ENCODE results near the gene DUS1L. TPM values are rescaled to one million over a fixed set of nuclear protein-coding genes. Genes with fewer than 3 reads are reported as not detected.

DUS1L gene
- total RNA-seq, 1 donor from 2014 or later, result 35.6 TPM

DNA sequence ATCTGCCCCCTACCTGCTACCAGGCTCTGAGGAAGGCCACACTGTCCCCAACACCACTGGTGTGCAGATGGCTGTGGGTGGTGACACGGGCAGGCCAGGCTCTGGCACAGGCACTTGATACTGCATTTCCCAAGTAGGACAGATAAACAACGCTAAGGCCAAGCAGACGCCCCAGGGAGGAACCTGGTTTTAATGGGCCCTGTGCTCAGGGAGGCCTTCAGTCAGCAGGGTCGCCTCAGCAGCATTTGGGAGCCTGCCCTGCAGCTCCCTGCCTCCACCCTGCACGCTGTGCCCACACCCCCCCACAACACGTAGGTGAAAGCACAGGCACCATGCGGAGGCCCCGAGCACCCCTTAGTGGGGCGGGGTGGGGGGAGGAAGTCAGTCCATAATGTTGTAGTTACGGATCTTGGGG is 35.7 kb upstream of the DUS1L start:
- DNase-seq (ENCODE audit: low read depth in 2 of 2), result no peak

DNA sequence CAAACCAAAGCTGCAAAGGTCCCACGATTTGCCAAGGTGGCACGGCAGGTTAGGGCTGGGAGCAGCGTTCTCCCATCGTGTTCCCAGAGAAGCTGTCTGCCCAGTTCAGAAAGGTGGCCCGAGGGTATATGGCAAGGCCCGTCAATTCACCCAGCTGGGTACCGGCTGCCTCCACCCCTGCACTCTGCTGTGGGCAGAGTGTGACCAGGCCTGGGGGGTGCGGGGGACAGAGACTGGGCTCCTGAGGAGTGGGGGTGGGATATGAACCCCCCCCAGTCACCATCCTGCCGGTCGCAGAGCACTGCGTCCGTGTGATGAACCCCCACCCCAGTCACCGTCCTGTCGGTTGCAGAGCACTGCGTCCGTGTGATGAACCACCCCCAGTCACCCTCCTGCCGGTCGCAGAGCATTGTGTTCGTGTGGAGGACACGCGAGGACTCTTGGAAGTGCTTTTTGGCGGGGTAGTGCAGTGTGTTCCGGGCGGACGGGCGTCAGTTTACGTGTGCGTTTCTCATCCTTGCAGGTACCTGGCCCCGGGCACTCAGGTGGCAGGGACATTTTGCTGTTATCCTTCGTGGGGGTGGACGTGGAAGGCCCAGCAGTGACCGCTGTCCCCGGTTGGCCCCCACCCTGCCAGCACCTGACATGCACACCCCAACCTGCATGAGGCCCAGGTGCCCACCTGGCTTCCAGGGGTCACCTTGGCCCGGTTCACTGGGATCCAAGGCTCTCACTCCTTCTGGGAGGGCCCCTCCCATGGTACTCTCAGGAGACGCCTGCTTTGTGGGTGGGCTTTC is 35.1 kb upstream of the DUS1L start:
- no peak for DNase-seq (ENCODE audit: low read depth in 2 of 2)

DNA sequence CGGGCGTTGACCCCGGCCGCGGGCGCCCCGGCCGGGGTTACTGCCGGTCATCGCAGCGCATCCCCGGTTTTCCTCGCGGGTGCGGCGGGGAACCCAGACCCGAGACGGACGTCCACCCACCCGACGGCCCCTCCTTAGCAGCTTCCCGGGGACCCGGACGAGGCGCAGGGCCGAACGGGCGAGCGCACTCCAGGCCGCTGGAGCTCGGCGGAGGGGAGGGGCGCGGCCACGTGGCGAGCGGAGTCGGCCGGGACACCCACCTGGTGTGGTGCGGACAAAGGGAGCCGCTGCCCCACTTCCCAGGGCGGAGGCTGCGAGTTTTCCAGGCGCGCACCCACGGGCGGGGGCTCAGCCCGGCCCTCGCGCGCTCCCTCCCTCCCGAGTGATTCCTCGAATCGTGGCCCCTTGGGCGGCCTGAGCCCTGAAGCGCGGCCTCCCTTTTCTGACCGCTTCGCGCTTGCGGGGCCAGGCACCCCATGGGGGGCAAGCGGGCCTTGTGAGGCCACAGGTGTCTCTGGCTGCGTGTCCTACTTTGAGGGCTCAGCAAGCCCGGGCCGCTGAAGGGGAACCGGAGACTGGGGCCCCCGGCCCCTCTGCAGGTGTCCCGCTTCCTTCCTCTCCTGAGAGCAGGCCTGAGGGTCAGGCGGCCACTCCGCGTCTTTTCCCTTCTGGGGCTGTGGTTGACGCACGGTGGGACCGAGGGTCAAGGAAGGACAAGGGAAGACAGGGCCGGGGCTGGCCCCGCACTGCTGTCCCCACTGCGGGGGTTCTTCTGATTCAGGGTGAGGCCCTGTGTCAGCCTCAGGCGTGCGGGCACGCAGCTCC is 33.5 kb upstream of the DUS1L start:
- DNase-seq (ENCODE audit: low read depth in 2 of 2), result no peak

DNA sequence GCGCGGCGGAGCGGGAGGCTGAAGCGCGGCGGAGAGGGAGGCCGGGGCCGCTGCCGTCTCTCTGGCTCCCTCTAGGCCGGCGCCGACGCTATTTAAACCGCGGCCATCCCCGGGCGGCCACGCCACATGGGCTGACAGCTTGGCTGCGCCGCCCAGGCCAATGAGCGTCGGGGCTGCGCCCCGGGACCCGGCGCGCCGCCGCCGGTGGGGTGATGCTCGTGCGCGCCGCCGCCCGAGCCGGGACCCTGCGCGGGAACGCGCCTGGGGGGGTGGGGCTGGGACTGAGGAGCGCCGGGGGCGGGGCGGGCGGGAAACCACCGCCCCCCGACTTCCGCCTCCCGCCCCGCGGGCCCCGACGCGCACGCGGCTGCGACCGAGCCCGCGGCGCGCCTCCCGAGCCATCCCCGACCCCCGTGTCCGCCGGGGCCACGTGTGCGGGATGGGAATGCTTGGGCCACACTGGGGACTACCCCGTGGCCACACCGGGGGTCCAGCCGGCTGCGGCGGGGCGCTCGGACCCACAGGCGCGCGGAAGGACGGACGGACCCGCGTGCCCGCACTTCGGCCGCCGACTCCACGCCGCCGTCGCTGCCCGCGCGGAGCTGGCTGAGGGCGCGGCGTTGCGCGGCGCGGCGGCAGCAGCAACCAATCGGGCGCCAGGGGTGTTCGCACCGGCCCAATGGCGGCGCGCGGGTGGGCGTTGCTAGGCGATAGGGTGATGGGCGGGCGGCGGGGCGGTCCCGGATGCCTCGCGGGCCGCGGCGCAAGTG is 32.8 kb upstream of the DUS1L start, which contains the start of gene FASN:
Gene FASN, minus strand, starts transcription at position 68 of the 770 bp plus-strand sequence. CDS start 1,791 bp downstream, outside the sequence.
- DNase-seq (ENCODE audit: low read depth in 2 of 2), result peak; percentile 84 to 97

DNA sequence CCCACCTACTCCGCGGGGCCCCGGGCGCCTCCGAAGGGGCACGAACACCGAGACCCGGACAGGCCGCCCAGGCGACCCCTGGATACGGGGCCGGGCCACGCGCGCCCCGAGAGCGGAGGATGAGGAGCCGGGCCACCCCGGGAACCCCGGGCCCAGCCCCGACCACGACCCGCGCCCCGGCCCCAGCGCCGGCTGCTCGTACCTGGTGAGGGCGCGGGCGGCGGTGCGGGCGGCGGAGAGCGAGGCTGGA is 32.2 kb upstream of the DUS1L start:
- no peak for DNase-seq (ENCODE audit: low read depth in 2 of 2)

DNA sequence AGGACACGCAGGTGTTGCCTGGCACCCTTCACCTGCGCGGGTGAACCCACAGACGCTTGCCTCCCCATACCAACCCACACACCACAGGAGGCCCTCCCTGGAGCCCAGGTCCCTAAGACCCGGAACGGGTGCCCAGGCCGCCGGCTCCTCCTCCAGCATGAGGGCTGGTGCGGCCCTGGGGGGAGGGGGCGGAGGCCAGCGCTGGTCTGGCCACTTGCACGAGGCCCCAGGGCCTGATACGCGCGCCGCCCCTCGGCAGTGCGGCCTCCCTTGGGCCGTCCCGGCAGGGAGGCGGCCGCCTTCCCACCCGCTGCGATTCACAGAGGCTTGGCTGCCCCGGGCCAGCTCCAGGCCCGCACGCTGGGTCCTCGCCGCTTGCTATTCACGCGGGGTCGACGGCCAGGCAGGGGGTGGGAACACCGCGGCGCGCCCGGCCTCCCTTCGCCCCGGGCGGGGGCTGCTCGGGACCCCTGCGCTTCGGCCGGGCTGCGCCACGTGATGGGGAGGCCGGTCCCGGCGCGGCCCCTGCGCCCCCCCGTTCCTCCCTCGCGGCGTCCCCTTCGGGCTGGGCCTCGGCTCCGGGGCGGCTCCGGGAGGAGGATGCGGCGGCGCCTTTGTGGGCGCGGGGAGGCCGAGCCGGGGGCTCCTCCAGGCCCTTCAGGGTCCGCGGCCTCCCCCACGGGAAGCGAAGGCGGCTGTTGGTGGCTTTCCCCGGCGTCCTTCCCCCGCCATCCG is 31.7 kb upstream of the DUS1L start:
- DNase-seq (ENCODE audit: low read depth in 2 of 2), result peak; percentile 11 to 63

DNA sequence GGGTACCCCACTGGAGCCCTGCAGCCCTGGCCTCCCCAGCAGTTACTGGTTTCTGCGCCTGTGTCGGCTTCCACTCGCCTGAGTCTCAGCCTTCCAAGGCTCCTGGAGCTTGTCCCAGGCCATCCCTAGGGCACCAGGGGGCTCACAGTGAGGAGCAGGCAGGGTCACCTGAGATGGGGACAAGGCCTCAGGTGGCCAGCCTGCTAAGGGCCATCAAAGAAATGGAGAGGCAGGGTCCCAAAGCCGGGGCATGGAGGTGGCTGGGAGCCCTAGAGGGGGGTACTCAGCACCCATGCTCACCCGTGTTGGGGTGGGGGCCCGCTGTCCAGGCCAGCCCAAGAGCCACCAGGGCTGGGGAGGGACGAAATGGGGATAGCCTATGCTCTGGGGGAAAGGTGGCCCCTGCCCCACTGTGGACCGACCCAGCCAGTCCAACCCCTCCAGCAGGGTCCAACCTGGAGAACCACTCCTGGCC is 31.1 kb upstream of the DUS1L start:
- DNase-seq (ENCODE audit: low read depth in 2 of 2), result no peak

DNA sequence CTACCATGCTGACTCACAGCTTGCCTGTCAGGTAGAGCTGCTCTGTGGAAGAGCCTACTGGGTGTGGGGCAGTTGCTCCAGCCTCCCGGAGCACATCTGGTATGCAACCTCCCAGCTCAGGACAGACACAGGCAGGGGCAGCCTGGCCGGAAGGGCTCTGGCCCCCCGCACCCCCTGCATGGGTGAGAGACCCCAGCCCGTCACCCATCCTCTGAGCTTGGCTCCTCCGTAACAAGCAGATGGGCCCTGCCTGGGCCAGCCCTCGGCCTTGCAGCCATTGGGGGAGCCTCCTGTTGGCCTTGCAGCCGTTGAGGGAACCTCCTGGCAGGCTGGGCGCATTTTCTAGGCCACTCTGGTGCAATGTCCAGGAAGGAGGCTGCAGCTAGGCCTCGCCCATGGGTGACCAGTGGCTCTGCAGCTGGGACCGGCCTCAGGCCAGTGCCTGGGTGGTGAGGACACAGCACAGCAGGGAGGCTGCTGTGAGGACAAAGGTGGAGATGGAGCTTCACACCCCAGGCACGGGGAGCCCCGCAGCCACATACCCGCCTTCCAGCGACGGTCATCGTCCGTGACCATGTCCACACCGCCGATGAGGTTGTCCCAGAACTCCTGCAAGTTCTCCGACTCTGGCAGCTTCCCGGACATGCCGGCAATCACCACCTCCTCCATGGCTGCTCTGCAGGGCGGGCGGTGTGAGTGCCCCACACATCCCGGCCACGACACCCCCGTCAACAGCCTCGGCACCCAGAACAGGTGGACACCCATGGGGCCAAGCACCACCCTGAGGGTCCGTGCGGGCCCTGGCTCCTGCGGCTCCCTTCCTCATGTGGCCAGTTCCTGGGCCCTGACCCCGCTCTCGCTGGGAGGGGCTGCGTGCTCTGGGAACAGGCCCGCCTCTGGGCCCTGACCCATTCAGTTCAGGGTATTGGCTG is 30.4 kb upstream of the DUS1L start:
- DNase-seq (ENCODE audit: low read depth in 2 of 2), result no peak

DNA sequence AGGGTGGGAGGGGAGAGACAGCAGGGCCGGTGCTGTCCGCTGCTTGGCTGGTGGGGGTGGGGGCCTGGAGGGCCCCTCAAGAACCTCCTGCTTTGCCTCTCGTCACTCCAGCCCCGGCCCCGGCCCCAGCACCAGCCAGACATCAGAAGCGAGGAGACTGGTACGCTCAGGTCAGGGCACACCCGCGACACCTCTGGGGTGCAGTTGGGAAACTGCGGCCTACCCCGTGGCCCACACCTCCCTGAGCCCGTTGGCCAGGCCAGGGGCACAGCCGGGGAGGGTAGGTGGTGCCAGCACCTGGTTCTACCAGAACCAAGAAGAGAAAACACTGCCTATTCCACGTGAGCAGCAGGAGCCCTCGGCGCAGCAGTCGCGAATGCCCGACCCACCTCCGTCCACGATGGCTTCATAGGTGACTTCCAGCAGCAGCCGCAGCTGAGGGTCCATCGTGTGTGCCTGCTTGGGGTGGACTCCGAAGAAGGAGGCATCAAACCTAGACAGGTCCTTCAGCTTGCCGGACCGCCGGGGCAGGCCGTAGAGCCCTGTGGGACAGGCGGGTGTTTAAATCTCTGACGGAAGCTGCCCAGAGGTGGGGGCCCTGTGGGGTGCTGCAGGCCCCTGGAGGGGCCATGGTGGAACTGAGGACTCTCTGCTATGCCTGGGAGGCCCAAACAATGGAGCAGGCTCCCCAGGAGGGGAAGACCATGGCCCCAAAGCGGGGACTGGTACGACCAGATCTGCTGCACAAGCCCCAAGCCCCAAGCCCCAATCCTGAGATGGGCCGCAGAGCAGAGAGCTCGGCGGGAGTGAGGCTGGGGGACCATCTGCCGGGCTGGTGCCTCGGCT is 29.6 kb upstream of the DUS1L start:
- no peak for DNase-seq (ENCODE audit: low read depth in 2 of 2)

DNA sequence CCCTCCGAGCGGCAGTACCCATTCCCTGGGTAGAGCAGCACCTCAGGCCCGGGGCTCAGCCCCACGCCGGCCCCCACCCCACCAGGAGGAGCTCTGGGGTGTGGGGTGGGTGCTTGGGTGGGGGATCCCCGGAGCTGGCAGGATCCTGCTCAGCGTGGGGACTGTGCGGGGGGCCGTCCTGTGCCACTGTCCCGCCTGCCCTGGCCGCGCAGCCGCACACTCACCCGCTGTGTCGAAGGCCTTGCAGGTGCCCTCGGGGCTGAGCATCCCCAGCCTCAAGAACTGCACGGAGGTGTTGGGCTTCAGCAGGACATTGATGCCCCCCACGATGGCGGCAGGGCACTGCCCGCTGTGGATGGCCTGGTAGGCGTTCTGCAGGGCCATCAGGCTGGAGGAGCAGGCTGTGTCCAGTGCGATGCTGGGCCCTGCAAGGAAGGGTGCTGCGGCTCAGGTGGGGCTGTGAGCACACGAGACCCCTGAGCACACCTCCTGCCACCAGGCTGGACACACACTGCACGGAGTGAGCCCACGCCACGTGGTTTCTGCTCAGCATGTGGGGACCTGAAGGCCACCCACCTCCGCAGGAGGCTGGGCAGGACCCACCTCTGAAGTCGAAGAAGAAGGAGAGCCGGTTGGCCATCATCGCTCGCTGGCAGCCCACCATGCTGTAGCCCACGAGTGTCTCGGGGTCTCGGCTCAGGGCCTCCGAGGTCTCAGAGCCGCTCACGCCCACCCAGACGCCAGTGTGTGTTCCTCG is 27.6 kb upstream of the DUS1L start:
- no peak for DNase-seq (ENCODE audit: low read depth in 2 of 2)

DNA sequence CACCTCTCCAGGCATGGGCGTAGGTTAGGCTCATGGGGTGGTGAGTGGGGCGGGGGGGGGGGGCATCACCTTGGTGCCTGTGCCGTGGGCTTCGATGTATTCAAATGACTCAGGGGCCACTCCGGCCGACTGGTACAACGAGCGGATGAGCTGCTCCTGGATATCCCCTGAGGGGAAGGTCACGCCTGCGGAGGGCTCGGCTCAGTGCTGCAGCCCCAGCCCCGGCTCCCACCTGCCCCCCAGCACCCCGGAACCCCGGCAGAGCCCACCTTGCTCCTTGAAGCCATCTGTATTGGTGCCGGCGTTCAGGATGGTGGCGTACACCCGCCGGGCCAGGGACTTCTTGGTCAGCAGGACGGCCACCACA is 27.0 kb upstream of the DUS1L start:
- DNase-seq (ENCODE audit: low read depth in 2 of 2), result no peak

DNA sequence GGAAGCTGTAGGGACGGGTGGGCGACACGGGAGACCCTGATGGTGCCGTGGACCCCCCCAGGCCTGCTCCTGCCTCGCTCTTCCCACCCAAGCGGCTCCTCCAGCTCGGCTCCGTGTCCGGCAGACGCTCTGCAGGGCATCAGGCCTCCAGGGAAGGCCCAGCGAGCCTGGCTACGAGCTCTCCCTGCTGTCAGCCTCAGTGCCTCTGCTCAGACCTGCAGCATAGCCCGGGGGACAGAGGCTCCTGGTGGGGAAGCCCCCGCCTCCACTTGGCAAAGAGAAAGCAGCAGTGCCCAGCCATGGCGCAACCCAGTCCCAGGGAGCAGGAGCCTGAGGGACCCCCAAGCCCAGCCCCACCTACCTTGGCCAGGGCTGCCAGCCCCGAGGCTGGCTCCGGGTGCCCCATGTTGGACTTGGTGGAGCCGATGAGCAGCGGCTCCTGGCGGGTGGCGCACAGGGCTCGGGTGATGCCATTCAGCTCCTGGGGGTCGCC is 26.5 kb upstream of the DUS1L start:
- no peak for DNase-seq (ENCODE audit: low read depth in 2 of 2)

DNA sequence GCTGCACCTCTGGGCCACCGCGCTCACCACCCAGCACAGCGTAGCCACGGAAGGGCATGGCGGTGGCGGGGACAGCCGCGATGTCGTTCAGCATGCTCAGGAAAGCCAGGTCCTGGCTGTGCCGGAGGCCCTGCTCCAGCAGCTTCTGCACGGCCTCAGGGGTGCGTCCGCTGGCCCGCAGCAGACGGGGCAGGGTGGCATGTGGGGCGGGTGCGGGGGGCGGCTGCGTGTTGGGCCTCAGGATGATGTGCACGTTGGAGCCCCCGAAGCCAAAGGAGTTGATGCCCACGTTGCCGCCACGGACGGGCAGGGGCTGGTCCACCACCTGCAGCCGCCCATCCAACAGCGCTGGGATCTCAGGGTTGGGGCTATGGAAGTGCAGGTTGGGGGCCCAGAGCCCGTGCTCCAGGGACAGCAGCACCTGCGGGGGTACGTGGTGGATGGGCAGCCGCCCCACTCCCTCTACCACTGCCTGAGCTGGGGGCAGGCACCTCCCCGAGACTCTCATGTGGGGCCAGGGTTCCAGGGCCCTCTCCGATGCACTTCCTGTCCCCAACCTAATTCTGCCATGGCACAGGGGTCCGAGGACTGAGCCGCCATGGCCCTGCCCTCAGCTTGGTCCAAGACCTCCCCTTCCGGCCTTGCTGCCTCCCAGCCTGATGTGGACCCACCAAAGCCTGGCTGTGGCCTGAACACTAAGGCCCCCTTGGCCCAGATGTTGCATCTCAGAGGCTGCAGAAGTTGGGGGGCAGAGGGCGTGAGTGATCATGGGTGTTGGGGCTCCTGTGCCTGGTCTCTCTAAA is 25.9 kb upstream of the DUS1L start:
- DNase-seq (ENCODE audit: low read depth in 2 of 2), result no peak

DNA sequence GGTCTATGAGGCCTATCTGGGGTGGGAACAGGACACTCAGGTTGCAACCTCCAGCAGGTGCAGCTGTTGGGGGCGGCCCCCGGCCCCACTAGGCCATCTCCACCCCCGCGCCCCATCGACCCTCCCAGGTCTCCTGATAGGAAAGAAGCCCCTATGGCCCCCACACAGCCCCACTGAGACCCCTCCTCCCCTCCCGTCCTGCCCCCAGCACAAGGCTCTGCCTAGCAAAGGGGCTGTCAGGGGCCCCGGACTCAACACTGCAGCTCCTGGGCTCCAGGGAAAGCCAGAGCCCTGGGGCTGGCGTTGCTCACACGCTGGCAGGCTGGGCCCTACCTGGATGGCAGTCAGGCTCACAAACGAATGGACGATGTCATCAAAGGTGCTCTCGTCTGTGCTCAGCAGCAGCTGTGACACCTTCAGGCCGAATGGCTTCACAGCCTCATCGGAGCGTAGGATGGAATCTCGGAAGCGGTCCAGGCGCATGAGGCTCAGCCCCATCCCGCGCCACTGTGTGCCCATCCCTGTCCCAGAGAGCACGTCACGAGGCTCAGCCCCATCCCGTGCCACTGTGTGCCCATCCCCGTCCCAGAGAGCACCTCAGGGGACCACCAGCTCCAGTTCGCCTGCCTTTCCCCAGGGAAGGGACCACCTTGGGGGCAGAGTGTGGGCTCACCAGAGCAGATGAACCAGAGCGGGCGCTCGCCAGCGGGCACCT is 25.1 kb upstream of the DUS1L start:
- no peak for DNase-seq (ENCODE audit: low read depth in 2 of 2)

DNA sequence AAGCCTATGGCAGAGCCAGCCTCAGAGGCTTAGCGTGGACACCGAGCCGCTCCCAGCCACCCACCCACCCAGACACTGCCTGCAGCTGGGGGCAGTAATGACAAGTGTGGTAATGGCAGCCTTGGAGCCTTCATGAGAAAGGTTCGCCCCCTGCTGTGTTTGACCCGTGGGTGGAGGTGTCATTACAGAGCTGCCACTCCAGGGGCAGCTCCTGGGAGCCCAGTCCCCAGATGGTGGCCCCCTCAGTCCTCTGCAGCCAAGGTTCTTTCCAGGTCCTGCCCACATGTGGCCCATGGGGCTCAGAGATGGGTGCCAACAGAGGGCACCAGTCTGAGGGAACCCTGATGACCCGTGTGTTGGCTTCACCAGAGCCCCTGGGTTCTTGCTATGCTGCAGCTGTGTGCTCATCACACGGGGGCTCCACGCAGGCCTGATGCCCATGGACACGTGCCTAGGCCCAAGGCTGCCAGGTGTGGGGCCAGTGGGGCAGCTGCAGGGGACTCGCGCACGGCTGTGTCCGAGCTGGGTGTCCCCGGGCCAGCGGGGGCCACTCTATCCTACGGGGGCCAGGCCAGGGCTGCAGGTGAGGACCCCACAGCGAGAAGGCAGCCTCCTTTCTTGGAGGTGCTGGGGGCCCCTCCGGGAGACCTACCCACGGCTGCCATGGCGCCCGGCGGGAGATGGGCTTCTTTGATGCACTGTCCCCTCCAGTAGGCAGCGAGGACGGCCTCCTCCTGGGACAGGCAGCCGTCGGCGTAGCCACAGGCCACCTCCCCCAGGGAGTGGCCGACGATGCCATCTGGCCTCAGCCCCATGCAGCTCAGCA is 24.3 kb upstream of the DUS1L start:
- DNase-seq (ENCODE audit: low read depth in 2 of 2), result no peak

Data from dermis microvascular lymphatic vessel endothelial cell (primary cell).